DND-41 (cell line): ENCODE results near the gene DPF1.

Source experiments
- ATAC-seq: fragments of 200-7000 bp; cut with Tn5 transposase; 3 replicates; pipeline ENCODE4 v1.9.1; 2021; ENCODE audit warnings: low read depth; ENCODE audit not compliant: insufficient read depth
- DNase-seq: peaks from one replicate; pipeline ENCODE4 v3.0.0-alpha.2; 2020
- H2AFZ ChIP-seq: 2 replicates; pipeline ENCODE4 v1.6.0; 2012; ENCODE audit warnings: low read depth, low read length
- H3K27ac ChIP-seq: 2 replicates; pipeline ENCODE4 v1.5.1; 2012; ENCODE audit warnings: low read length, inconsistent platforms
- H3K27me3 ChIP-seq: fragments of 200-600 bp; sonication (generic); 2 replicates; pipeline ENCODE4 v1.6.0; 2012; ENCODE audit warnings: low read length, mild to moderate bottlenecking, inconsistent platforms; ENCODE audit not compliant: insufficient read depth, poor library complexity
- H3K36me3 ChIP-seq: 2 replicates; pipeline ENCODE4 v1.5.1; 2012; ENCODE audit warnings: low read length, inconsistent platforms; ENCODE audit not compliant: insufficient read depth
- H3K4me1 ChIP-seq: 2 replicates; pipeline ENCODE4 v1.5.1; 2012; ENCODE audit warnings: mild to moderate bottlenecking, low read length; ENCODE audit not compliant: insufficient read depth
- H3K4me2 ChIP-seq: 2 replicates; pipeline ENCODE4 v1.6.0; 2012; ENCODE audit warnings: mild to moderate bottlenecking, moderate library complexity, low read length, inconsistent platforms; ENCODE audit not compliant: insufficient read depth
- H3K4me3 ChIP-seq, 2 experiments: fragments of 200-600 bp in 1 of 2; shearing (Covaris generic) in 1 of 2; 2 replicates each; pipeline ENCODE4 v1.5.1; 2012 to 2016; ENCODE audit warnings: inconsistent platforms in 2 of 2, low read length in 2 of 2, mild to moderate bottlenecking in 2 of 2, low read depth in 1 of 2, moderate library complexity in 1 of 2
- H3K79me2 ChIP-seq: 2 replicates; pipeline ENCODE4 v1.6.0; 2012; ENCODE audit warnings: low read length, inconsistent platforms; ENCODE audit not compliant: insufficient read depth
- H3K9ac ChIP-seq: 2 replicates; pipeline ENCODE4 v1.6.0; 2012; ENCODE audit warnings: low read depth, mild to moderate bottlenecking, inconsistent platforms, low read length, moderate library complexity
- H3K9me3 ChIP-seq: 2 replicates; pipeline ENCODE4 v1.5.1; 2012; ENCODE audit warnings: low read length, moderate library complexity, mild to moderate bottlenecking, inconsistent platforms; ENCODE audit not compliant: insufficient read depth, severe bottlenecking
- H4K20me1 ChIP-seq: 2 replicates; pipeline ENCODE4 v1.6.0; 2012; ENCODE audit warnings: low read length; ENCODE audit not compliant: insufficient read depth
- CTCF ChIP-seq: IDR thresholded peaks from 2 replicates; pipeline ENCODE4 v1.5.1; 2012; ENCODE audit warnings: borderline replicate concordance, low read length, moderate library complexity, mild to moderate bottlenecking; ENCODE audit not compliant: poor library complexity, severe bottlenecking; ENCODE audit errors: extremely low read depth
- EZH2 ChIP-seq: IDR thresholded peaks from 3 replicates; pipeline ENCODE4 v1.6.1; 2012; ENCODE audit warnings: borderline replicate concordance, low read depth, mild to moderate bottlenecking, moderate library complexity, low read length, inconsistent platforms; ENCODE audit not compliant: severe bottlenecking

DPF1 gene

DNA sequence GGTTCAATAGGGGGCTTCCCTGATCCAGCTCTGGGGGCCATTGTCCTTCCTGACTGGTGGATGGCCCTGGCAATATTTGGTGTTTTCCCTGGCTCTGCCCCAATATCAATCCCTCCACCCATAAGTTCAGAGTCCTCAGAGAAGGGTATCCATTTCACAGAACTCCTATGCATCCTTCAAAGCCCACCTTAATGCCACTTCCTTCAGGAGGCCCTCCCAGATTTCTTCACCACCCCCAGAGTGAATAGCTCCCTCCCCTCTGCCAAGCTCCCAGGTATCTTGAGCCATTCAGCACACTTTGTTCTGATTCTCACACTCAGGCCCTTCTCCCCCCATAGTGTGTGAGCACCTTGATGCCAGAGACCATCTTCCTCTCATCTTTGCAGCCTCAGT lies 26.4 kb upstream of the DPF1 start:
- H3K4me1 ChIP-seq: no peaks in the 10 kb centered on the region
- no peak overlapping the region for H2AFZ ChIP-seq
- no peak overlapping the region for H3K4me3 ChIP-seq
- no peak overlapping the region for H3K4me2 ChIP-seq
- H3K27ac ChIP-seq: no peak overlapping the region
- H3K9ac ChIP-seq: no peak overlapping the region
- no peaks in the 10 kb centered on the region for H3K36me3 ChIP-seq
- H3K27me3 ChIP-seq: no peaks in the 10 kb centered on the region
- H3K9me3 ChIP-seq: no peaks in the 10 kb centered on the region
- ATAC-seq: no peak
- H3K79me2 ChIP-seq: no peaks in the 10 kb centered on the region
- TF ChIP-seq CTCF: no peak
- no peak for TF ChIP-seq EZH2
- no peaks in the 10 kb centered on the region for H4K20me1 ChIP-seq
- DNase-seq: no peak

GRCh38 chr19:38248421-38248820 lies 24.4 kb upstream of the DPF1 start:
- TF ChIP-seq CTCF: no peak
- TF ChIP-seq EZH2: no peak
- H3K4me2 ChIP-seq: no peak overlapping the region

DNA sequence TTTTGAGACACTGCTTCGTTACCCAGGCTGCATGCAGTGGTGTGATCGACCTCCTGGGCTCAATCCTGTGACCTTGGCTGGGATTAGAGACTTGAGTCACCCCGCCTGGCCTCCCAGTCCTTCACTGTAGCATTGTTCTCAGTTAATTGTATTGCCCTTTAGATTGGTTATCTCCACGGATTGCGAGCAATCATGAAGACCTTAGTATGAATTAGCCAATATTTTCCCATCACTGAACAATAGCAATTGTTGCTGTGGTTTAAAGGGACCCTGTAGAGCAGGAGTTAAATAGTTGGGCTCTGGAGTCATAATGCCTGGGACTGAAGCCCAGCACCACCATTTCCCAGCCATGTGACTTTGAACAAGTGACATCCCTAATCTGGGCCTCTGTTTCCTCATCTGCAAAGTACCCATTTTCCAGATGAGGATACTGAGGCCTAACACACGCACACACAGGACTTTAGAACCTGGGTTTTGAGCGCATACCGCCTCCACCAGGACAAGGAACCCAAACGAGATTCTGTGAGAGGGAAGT lies 23.8 kb upstream of the DPF1 start:
- H3K36me3 ChIP-seq: no peaks in the 10 kb centered on the region
- no peaks in the 10 kb centered on the region for H4K20me1 ChIP-seq
- no peak overlapping the region for H3K9ac ChIP-seq
- no peaks in the 10 kb centered on the region for H3K9me3 ChIP-seq
- DNase-seq: no peak
- no peaks in the 10 kb centered on the region for H3K79me2 ChIP-seq
- no peak overlapping the region for H3K4me2 ChIP-seq
- TF ChIP-seq EZH2: no peak
- TF ChIP-seq CTCF: no peak
- no peak overlapping the region for H2AFZ ChIP-seq
- H3K27ac ChIP-seq: no peak overlapping the region
- no peak overlapping the region for H3K4me3 ChIP-seq
- peaks cover 7% of the 10 kb centered on the region for H3K4me1 ChIP-seq
- ATAC-seq: no peak
- no peaks in the 10 kb centered on the region for H3K27me3 ChIP-seq

More at GRCh38 chr19:38248421-38248820, 24.4 kb upstream of the DPF1 start:
- H3K36me3 ChIP-seq: no peaks in the 10 kb centered on the region
- H3K79me2 ChIP-seq: no peaks in the 10 kb centered on the region
- no peaks in the 10 kb centered on the region for H4K20me1 ChIP-seq
- H3K9ac ChIP-seq: no peak overlapping the region
- DNase-seq (no peak), ATAC-seq (no peak)
- no peak overlapping the region for H3K4me3 ChIP-seq
- H3K9me3 ChIP-seq: no peaks in the 10 kb centered on the region
- H3K27me3 ChIP-seq: no peaks in the 10 kb centered on the region
- H2AFZ ChIP-seq: no peak overlapping the region
- H3K4me1 ChIP-seq: peaks cover 7% of the 10 kb centered on the region
- no peak overlapping the region for H3K27ac ChIP-seq

DNA sequence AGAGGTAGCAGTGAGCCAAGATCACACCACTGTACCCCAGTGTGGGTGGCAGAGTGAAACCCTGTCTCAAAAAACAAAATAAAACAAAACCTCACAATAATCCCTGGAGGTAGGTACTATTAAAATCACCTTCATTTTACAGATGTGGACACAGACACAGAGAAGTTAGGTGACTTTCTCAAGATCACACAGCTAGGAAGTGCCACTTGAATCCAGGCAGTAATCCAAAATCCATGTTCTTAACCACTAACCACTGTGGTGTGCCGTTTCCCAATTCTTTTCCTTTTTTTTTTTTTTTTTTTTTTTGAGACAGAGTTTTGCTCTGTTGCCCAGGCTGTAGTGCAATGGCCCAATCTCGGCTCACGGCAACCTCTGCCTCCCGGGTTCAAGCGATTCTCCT lies 23.1 kb upstream of the DPF1 start:
- Histone ChIP-seq H3K27ac (no peak overlapping the region), H3K36me3 (no peaks in the 10 kb centered on the region), H3K4me3 (no peak overlapping the region), H3K27me3 (no peaks in the 10 kb centered on the region), H4K20me1 (no peaks in the 10 kb centered on the region), H3K4me2 (no peak overlapping the region), H3K9me3 (no peaks in the 10 kb centered on the region), H2AFZ (no peak overlapping the region), H3K79me2 (no peaks in the 10 kb centered on the region), H3K9ac (no peak overlapping the region), H3K4me1 (peaks cover 7% of the 10 kb centered on the region)
- no peak for DNase-seq
- no peak for ATAC-seq
- no peak for TF ChIP-seq EZH2
- TF ChIP-seq CTCF: no peak
